GM20000 (cell line): ENCODE measurements around the gene CNTNAP1.

Source experiments
- DNase-seq: peaks from one replicate; pipeline ENCODE4 v3.0.0; 2012; ENCODE audit warnings: low spot score
- CTCF ChIP-seq: IDR thresholded peaks from 2 replicates; pipeline ENCODE4 v1.5.1; 2012; ENCODE audit warnings: mild to moderate bottlenecking, control low read depth; ENCODE audit errors: extremely low read depth, missing control alignments

The CNTNAP1 gene

DNA sequence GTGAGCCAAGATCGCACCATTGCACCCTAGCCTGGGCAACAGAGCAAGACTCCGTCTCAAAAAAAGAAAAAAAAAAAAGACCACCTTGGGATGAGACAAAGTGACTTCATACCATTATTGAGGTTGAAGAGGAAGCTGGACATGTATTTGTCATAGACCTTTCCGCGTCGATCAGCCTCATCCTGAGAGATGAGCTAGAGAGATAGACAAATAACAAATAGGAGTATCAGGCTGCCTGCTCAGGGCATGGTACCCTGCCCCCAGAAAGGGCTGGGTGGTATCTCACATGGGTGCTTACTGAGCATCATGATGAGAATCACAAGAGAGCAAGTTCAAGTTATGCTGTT, 22.1 kb downstream of the CNTNAP1 start:
- TF ChIP-seq CTCF, result no peak
- DNase-seq, result no peak

DNA sequence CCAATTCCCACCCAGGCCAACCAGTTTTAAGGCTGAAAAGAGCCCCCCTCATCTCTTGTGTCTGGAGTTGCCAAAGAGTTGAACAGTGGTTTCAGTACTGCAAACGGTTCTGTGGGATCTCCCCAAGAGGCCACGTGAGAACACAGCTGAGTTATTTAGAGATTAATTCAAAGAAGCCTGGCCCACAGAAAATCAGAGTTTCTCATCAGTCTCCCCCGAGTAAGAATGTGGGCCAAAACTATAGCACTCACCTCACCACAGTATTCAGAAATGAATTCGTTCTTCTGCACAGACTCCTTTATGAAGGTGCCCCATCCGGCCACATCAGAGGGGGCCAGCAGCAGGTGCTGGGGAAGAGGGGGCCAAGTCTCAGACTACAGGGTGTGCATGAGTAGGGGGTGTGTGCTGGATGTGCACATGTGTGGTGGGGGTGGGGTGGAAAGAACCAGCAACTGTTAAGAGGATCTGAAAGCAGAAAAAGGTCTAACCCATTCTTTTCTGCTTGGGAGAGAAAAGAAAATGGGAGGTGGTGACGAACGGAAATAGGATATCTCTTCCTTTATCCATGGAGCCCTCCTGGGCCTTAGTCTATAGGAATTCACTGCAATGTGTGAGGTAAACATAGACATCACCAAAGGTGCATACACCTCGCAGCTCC, 22.6 kb downstream of the CNTNAP1 start:
- no peak for TF ChIP-seq CTCF
- peak; percentile 78 for DNase-seq

GRCh38 chr17:42706732-42707131, 24.4 kb downstream of the CNTNAP1 start:
- no peak for DNase-seq
- TF ChIP-seq CTCF, result no peak

DNA sequence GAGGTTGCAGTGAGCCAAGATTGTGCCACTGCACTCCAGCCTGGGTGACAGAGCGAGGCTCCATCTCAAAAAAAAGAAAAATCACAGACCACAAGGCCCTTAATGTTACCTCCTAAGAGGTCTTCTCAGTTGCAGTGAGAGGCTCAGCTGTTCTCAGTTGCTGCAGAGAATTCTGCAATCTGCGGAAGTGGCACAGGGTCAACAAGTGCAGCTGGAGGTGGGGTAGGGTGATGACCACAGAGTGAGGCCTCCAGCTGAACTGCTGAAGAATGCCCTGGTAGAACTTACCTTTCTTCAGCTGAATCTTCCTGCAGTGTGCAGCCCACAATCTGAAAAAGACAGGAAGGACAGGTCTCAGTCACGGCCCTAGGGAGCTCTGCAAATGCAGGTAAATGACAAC, 26.3 kb downstream of the CNTNAP1 start:
- TF ChIP-seq CTCF, result no peak
- DNase-seq, result no peak

DNA sequence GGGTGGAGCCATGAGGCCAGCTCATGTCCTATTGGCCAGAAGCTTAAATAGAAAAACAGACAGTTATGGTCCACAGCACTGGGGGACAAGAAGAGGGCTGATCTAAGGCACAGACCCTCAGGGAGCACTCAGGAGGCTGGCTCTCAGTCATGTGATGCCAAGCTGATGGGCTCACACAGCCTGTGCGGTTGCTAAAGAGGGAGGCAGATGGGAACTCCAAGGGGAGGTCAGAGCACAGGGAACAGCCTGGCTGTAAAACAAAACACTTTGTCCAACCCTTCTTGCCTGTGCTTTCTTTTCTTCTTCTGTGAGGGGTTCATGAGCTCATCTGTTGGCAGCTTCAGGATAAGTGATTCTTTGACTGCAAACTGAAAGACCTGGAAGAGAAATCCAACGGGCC, 27.2 kb downstream of the CNTNAP1 start:
- TF ChIP-seq CTCF, result no peak
- no peak for DNase-seq

- peak; percentile 77 for DNase-seq
- peak; percentile 57 for TF ChIP-seq CTCF
Observed at GRCh38 chr17:42720996-42721583, 38.8 kb downstream of the CNTNAP1 start.

GRCh38 chr17:42723636-42724035, 41.3 kb downstream of the CNTNAP1 start:
- DNase-seq, result no peak
- TF ChIP-seq CTCF, result no peak
